SK-N-SH (cell line): Measurements from ENCODE around the gene KLHL30.
A peak's percentile ranks its signal among the peaks of the same experiment; 100 is the strongest.

Experiments used
- NFIC ChIP-seq: IDR thresholded peaks from 2 replicates; pipeline ENCODE4 v1.4.0; 2012; ENCODE audit warnings: borderline replicate concordance
- NRF1 ChIP-seq: IDR thresholded peaks from 2 replicates; pipeline ENCODE4 v1.6.1; 2012; ENCODE audit warnings: low read depth, mild to moderate bottlenecking, low read length

DNA sequence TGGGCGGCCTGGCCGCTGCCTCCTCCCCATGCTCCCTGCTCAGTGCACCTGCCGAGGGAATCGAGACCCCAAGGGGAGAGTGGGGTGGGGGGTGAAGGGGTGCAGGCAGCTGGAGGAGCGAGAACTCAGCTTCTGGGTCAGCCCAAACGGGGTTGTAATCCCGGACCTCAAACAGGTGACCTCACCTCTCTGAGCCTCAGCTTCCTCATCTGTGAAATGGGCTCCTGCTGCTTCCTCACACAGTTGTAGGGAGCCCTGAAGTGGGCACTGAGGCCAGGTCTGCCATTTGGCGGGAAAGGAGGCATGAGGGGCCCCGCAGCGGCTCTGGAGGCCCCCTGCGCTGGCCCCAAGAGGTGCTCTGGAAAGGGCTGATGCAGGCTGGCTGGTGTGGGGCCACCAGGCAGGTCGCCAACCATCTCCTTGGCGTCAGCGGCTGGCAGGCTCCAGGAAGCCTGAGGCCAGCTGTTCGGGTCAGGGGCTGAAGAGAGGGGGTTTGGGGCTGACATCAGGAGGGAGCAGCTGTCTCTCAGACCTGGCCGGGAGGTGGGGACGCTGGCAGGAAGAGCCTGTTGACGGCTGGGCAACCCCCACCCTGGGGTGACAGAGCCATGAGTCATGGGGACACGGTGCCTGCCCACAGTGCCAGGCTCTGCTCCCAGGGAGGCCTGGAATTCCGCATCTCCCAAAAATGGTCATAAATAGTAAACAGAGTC is 4.9 kb downstream of the KLHL30 start:
- no peak for TF ChIP-seq NRF1
- peak; percentile 49; the same call in 1 of the 2 replicates for TF ChIP-seq NFIC
